AG04450 (cell line): ENCODE data around the gene FFAR1. TPM values are rescaled to one million over a fixed set of nuclear protein-coding genes. Genes with fewer than 3 reads are reported as not detected.

ENCODE experiments used
- CTCF ChIA-PET: fragments of 300-600, 350-600 bp; formaldehyde crosslinking; extraction: SDS; loops from one replicate; lab custom pipeline; 2022; ENCODE audit warnings: antibody characterized with exemption, inconsistent platforms; lab: Charles Lee
- POLR2A ChIA-PET: fragments of 350-600 bp; formaldehyde crosslinking; extraction: SDS; loops from one replicate; lab custom pipeline; 2021; ENCODE audit warnings: antibody characterized with exemption, inconsistent platforms; lab: Yijun Ruan, JAX
- DNase-seq: peaks from one replicate; pipeline ENCODE4 v3.0.0-alpha.2; 2011; ENCODE audit warnings: low read depth, low spot score
- H3K27ac ChIP-seq: one replicate; pipeline ENCODE4 v1.5.1; 2012; ENCODE audit warnings: low read depth, low read length, control low read depth
- H3K27me3 ChIP-seq: one replicate; pipeline ENCODE4 v1.6.0; 2012; ENCODE audit warnings: low read length; ENCODE audit not compliant: control insufficient read depth, insufficient read depth
- H3K4me3 ChIP-seq: 2 replicates; pipeline ENCODE4 v1.5.1; 2011; ENCODE audit warnings: mild to moderate bottlenecking, low read depth, low read length, control low read depth
- H3K9me3 ChIP-seq: 2 replicates; pipeline ENCODE4 v1.5.1; 2012; ENCODE audit warnings: low read length; ENCODE audit not compliant: control insufficient read depth, insufficient read depth
- CTCF ChIP-seq: IDR thresholded peaks from 2 replicates; pipeline ENCODE4 v1.5.1; 2011; ENCODE audit warnings: low read depth, low read length, control low read depth, inconsistent platforms
- polyA plus RNA-seq: library from polyadenylated mRNA; depleted of rRNA; stranded (reverse); fragments of >200 nt; gene quantifications from 2 replicates; pipeline ENCODE4 v1.2.3, GENCODE V29; 2011

Gene FFAR1
- polyA plus RNA-seq, 1 experiment: not detected

DNA sequence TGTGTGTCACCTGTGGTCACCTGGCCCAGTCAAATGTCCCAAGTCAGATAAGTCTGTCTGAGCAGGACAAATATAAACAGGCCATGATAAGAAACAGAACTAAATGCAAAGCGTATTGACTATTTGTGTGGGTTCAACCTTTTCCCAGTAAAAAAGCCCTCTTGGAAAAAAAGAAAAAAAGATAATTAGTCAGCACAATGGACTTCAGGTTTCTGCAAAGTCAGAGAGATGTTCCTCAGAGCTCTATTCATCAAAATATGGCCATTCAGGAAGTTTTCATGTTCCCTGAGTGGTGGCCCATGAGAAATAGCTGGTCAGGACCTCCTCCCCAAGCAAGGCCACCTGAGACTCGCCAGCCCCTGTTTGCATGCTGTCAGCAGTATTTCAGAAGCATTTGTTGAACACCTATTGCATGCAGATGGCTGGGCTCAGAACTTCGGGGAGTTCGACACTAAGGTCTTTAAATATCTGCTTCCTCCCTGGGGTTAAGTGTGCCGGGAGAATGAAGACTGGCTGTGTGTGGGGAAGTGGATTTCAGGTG lies 13.2 kb downstream of the FFAR1 start:
- H3K27me3 ChIP-seq: no peaks in the 10 kb centered on the region
- POLR2A ChIA-PET: no interaction called here
- no peak overlapping the region for H3K27ac ChIP-seq
- no peak for DNase-seq
- CTCF ChIA-PET: interaction anchor here (0.5 kb wide), 1 partner anchor 265 kb away, joined by 3 read pairs; no protein-coding TSS in a partner anchor
- no peak overlapping the region for H3K4me3 ChIP-seq
- H3K9me3 ChIP-seq: no peaks in the 10 kb centered on the region
- TF ChIP-seq CTCF: no peak

DNA sequence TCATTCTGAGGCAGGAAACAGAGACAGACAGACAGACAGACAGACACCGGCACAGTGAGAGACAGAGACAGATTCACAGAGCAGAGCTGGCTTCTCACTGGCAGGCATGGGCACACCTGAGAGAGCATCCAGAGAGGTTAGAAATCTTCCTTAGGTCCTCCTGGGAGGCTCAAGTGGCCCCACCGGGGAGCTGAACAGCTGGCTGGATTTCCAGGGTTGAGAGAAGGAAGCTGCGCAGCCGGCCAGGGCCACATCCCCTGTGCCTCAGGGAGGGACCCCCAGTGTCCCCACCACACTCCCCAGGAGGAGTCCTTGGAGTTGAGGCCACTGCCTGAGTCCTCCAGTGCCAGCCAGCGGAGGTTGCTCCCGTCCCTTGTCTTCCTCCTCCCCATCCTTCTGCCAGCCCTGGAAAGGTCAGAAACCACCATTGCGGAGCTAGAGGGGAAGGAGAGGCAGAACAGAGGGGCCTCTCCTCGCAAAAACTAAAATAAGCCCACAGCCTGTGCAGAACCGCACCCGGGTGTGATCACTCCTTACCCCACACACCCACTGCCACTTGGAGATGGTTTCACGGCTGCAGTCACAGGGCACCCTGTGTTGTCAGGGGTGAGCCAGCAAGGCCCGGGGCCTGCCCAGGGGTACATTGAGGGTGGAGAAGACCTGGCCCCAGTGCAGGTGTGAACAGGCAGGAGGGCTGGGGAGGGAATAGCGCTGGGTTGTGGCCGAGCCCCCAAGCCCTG lies 14.7 kb downstream of the FFAR1 start:
- no peaks in the 10 kb centered on the region for H3K9me3 ChIP-seq
- H3K27ac ChIP-seq: no peak overlapping the region
- no peak for DNase-seq
- H3K4me3 ChIP-seq: no peak overlapping the region
- TF ChIP-seq CTCF: no peak
- CTCF ChIA-PET: no interaction called here
- POLR2A ChIA-PET: no interaction called here
- no peaks in the 10 kb centered on the region for H3K27me3 ChIP-seq

DNA sequence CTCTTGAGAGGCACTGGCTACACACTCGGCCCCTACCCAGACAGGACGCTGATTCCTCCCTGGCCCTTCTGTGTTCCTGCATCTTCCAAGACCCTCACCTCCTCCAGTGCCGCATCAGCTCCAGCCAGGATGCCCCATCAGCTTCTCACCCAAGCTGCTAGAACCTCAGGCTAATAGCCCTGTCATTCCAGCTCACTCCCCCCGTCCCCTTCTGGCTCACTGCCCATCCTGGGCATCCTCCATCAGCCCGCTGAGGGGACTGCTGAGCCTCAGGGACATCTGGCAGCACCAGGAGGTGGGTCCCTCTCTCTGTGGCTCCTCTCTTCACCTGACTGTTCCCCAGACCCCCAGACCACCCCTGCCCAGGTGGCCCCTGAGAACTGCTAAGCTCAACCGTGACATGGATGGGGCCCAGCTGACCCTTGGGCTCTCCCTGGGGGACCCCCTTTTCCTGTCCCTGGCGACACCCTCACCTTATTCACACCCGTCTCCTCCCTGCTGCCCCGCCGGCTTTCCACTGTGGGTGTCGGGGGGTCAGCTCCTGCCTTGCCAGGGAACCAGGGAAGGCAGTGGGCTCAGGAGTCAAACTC lies 15.4 kb downstream of the FFAR1 start:
- H3K9me3 ChIP-seq: no peaks in the 10 kb centered on the region
- no peaks in the 10 kb centered on the region for H3K27me3 ChIP-seq
- ChIA-PET POLR2A (no interaction called here), CTCF (no interaction called here)
- no peak for DNase-seq
- TF ChIP-seq CTCF: no peak
- H3K4me3 ChIP-seq: no peak overlapping the region
- no peak overlapping the region for H3K27ac ChIP-seq

- Histone ChIP-seq H3K9me3 (no peaks in the 10 kb centered on the region), H3K4me3 (no peak overlapping the region), H3K27ac (no peak overlapping the region), H3K27me3 (no peaks in the 10 kb centered on the region)
- no peak for TF ChIP-seq CTCF
- ChIA-PET POLR2A (no interaction called here), CTCF (no interaction called here)
- DNase-seq: no peak
These were observed 16.2 kb downstream of the FFAR1 start for GRCh38 chr19:35363711-35364425.
